Measurements from ENCODE around the gene ZNF699.

DNA sequence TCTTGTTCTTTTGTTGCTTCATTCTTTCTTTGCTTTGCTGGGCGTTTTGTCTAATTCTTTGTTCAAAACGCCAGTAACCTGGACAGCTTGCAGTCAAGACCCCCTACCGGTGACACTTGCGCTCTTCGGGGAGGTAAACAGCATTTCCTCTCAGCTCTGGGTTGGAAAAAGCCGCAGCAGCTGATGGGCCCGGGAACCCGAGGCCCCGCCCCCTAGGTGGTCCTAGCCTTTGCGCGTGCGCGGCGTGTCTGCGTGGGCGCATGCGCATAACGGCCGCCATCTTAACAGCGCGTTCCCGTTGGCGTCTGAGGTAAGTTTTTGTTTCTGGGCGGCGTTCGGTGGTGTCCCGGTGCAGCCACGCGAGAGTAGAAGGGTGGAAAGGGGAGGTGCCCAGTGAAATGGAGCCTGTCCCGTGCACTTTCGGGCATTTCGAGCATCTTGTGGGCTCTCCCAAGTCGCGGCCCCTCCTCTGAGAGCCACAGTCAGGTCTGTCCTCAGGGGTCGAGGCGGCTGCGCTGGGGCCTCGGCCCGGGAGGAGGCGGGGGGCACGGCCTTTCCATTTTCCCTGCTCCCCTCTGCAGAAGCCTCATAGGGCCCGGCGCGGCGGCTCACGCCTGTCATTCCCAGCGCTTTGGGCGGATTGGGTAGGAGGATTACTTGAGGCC is 14.4 kb upstream of the ZNF699 start, which contains the start of gene ZNF559:
- peak; percentile 26; the same call in 1 of the 2 replicates for TF ChIP-seq MAX (IDR thresholded peaks at IDR 0.05; ENCODE audit: low read depth)
- TF ChIP-seq CTCF (IDR thresholded peaks at IDR 0.05): peak; percentile 54
- TF ChIP-seq RAD21 (IDR thresholded peaks at IDR 0.05; ENCODE audit: low read length): peak; percentile 12; the same call in 1 of the 2 replicates
- peak; percentile 94 for TF ChIP-seq ZBTB33 (IDR thresholded peaks at IDR 0.05; ENCODE audit: borderline replicate concordance, low read depth)
- TF ChIP-seq FOSL2 (IDR thresholded peaks at IDR 0.05; ENCODE audit: borderline replicate concordance, low read depth): no peak
- TF ChIP-seq EP300 (IDR thresholded peaks at IDR 0.05; ENCODE audit: borderline replicate concordance in 1 of 2, low read depth in 1 of 2, low read length in 1 of 2): no peak
- TF ChIP-seq EZH2phosphoT487 (IDR thresholded peaks at IDR 0.05; ENCODE audit: borderline replicate concordance, low read depth): no peak
- TF ChIP-seq RXRA (IDR thresholded peaks at IDR 0.05; ENCODE audit: borderline replicate concordance, low read depth): no peak
- peak; percentile 55; the same call in 1 of the 2 replicates for TF ChIP-seq TAF1 (IDR thresholded peaks at IDR 0.05; ENCODE audit: borderline replicate concordance, low read depth, low read length)
- no peak for TF ChIP-seq REST (IDR thresholded peaks at IDR 0.05; ENCODE audit: low read depth, low read length)
- no peak for TF ChIP-seq NFIC (IDR thresholded peaks at IDR 0.05; ENCODE audit: borderline replicate concordance)
- peak; percentile 26 for TF ChIP-seq POLR2AphosphoS5 (IDR thresholded peaks at IDR 0.05; ENCODE audit: low read depth, low read length)
- TF ChIP-seq GABPA (IDR thresholded peaks at IDR 0.05; ENCODE audit: low read depth): no peak
